ENCODE data around the gene ING5.

GRCh38 chr2:241775223-241776177 is 73.7 kb downstream of the ING5 start:
- TF ChIP-seq, protein P1, sequence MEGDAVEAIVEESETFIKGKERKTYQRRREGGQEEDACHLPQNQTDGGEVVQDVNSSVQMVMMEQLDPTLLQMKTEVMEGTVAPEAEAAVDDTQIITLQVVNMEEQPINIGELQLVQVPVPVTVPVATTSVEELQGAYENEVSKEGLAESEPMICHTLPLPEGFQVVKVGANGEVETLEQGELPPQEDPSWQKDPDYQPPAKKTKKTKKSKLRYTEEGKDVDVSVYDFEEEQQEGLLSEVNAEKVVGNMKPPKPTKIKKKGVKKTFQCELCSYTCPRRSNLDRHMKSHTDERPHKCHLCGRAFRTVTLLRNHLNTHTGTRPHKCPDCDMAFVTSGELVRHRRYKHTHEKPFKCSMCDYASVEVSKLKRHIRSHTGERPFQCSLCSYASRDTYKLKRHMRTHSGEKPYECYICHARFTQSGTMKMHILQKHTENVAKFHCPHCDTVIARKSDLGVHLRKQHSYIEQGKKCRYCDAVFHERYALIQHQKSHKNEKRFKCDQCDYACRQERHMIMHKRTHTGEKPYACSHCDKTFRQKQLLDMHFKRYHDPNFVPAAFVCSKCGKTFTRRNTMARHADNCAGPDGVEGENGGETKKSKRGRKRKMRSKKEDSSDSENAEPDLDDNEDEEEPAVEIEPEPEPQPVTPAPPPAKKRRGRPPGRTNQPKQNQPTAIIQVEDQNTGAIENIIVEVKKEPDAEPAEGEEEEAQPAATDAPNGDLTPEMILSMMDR (IDR thresholded peaks at IDR 0.05): no peak
- TF ChIP-seq POLR2AphosphoS5 (IDR thresholded peaks at IDR 0.05; ENCODE audit: insufficient read depth in 1 of 2, low read depth in 1 of 2) (no peak), POLR2A (IDR thresholded peaks at IDR 0.05) (no peak)

Data from vagina (tissue), 2 donors.